Uterus (tissue), 4 donors: ENCODE data around the gene CAPN7. TPM values are rescaled to one million over a fixed set of nuclear protein-coding genes. Genes with fewer than 3 reads are reported as not detected.
A peak's percentile ranks its signal among the peaks of the same experiment; 100 is the strongest.

ENCODE experiments used
- DNase-seq, 2 donors: peaks; one replicate each; pipeline ENCODE4 v3.0.0-alpha.2; 2019 to 2020
- H3K27ac ChIP-seq, 2 donors: fragments of 200-600 bp; sonication (generic); 1 replicate in 1 of 2; 2 replicates in 1 of 2; pipeline ENCODE4 v1.5.1; 2016 to 2018
- H3K27me3 ChIP-seq, 2 donors: fragments of 200-600 bp; sonication (generic); one replicate each; pipeline ENCODE4 v1.5.1; 2018 to 2019; ENCODE audit warnings: control low read depth in 1 of 2
- H3K36me3 ChIP-seq, 2 donors: fragments of 200-600 bp; sonication (generic); one replicate each; pipeline ENCODE4 v1.5.1; 2019; ENCODE audit warnings: control low read depth in 1 of 2
- H3K4me1 ChIP-seq, 2 donors: fragments of 200-600 bp; sonication (generic); one replicate each; pipeline ENCODE4 v1.5.1; 2018 to 2019; ENCODE audit warnings: control low read depth in 1 of 2
- H3K4me3 ChIP-seq, 2 donors: fragments of 200-600 bp; sonication (generic); 1 replicate in 1 of 2; 2 replicates in 1 of 2; pipeline ENCODE4 v1.5.1; 2018 to 2019; ENCODE audit warnings: mild to moderate bottlenecking in 1 of 2
- H3K9me3 ChIP-seq, 2 donors: fragments of 200-600 bp; sonication (generic); one replicate each; pipeline ENCODE4 v1.5.1; 2019; ENCODE audit warnings: control low read depth in 1 of 2
- CTCF ChIP-seq, 4 experiments: fragments of 200-600 bp in 2 of 4; fragments of 450-650 bp in 2 of 4; sonication (generic) in 2 of 4; IDR thresholded peaks; one replicate each; pipeline ENCODE4 v1.5.1; 2016 to 2019; ENCODE audit warnings: antibody characterized with exemption in 4 of 4, mild to moderate bottlenecking in 2 of 4, moderate library complexity in 1 of 4
- POLR2A ChIP-seq, 2 donors: fragments of 450-650 bp; IDR thresholded peaks; one replicate each; pipeline ENCODE4 v1.6.1; 2016; ENCODE audit warnings: antibody characterized with exemption in 2 of 2, mild to moderate bottlenecking in 1 of 2, moderate library complexity in 1 of 2
- intact Hi-C: fragments of 100-400 bp; cut with DNase I; formaldehyde crosslinking; loops from one replicate; pipeline ENCODE4 v1.15.1; 2023; ENCODE audit warnings: low total_unique reads
- total RNA-seq, 4 donors: library from RNA; depleted of rRNA in 3 of 4; stranded (reverse); fragments of >200 nt in 3 of 4; gene quantifications; one replicate each; pipeline versions ENCODE4 v1.1.0 to v1.2.4, GENCODE V29; 2014 to 2023
- donor health status: DM: yes; HTN: yes; CAD: no.

Gene CAPN7
- total RNA-seq, 4 donors from 2014 or later: 39.2 to 89.0 (median 79.8) TPM

GRCh38 chr3:15243822-15244482, 37.9 kb downstream of the CAPN7 start:
- no peaks in the 10 kb centered on the region for H3K27me3 ChIP-seq
- TF ChIP-seq CTCF (IDR thresholded peaks at IDR 0.05): no peak
- TF ChIP-seq POLR2A (IDR thresholded peaks at IDR 0.05): no peak
- H3K27ac ChIP-seq: no peak overlapping the region
- H3K4me3 ChIP-seq: no peak overlapping the region
- intact Hi-C loops: no loop called here
- H3K36me3 ChIP-seq: no peaks in the 10 kb centered on the region
- DNase-seq: no peak
- no peaks in the 10 kb centered on the region for H3K9me3 ChIP-seq
- H3K4me1 ChIP-seq: peaks cover 0 to 2% of the 10 kb centered on the region in 2 donors

GRCh38 chr3:15246186-15246585, 40.1 kb downstream of the CAPN7 start:
- H3K36me3 ChIP-seq: no peaks in the 10 kb centered on the region
- no peaks in the 10 kb centered on the region for H3K4me1 ChIP-seq
- intact Hi-C loops: no loop called here
- H3K27me3 ChIP-seq: no peaks in the 10 kb centered on the region
- no peak for TF ChIP-seq POLR2A (IDR thresholded peaks at IDR 0.05)
- no peak for TF ChIP-seq CTCF (IDR thresholded peaks at IDR 0.05)
- H3K4me3 ChIP-seq: no peak overlapping the region
- no peak overlapping the region for H3K27ac ChIP-seq
- no peaks in the 10 kb centered on the region for H3K9me3 ChIP-seq
- DNase-seq: no peak

- Histone ChIP-seq H3K36me3 (no peaks in the 10 kb centered on the region), H3K27ac (peak overlapping the region in 1 of 2 donors; percentile 30), H3K4me1 (no peaks in the 10 kb centered on the region), H3K9me3 (no peaks in the 10 kb centered on the region), H3K27me3 (no peaks in the 10 kb centered on the region), H3K4me3 (no peak overlapping the region)
- TF ChIP-seq CTCF (IDR thresholded peaks at IDR 0.05) (no peak), POLR2A (IDR thresholded peaks at IDR 0.05) (no peak)
- intact Hi-C loops: no loop called here
- no peak for DNase-seq
Observed at GRCh38 chr3:15253023-15253697, 47.1 kb downstream of the CAPN7 start.

GRCh38 chr3:15255215-15255614, 49.2 kb downstream of the CAPN7 start:
- no peak for DNase-seq
- H3K4me1 ChIP-seq: no peaks in the 10 kb centered on the region
- intact Hi-C loops: no loop called here
- TF ChIP-seq POLR2A (IDR thresholded peaks at IDR 0.05) (no peak), CTCF (IDR thresholded peaks at IDR 0.05) (no peak)
- H3K27me3 ChIP-seq: no peaks in the 10 kb centered on the region
- H3K36me3 ChIP-seq: no peaks in the 10 kb centered on the region
- no peaks in the 10 kb centered on the region for H3K9me3 ChIP-seq
- peak overlapping the region in 1 of 2 donors; percentile 22 for H3K27ac ChIP-seq
- no peak overlapping the region for H3K4me3 ChIP-seq

- H3K27ac ChIP-seq: no peak overlapping the region
- TF ChIP-seq POLR2A (IDR thresholded peaks at IDR 0.05) (no peak), CTCF (IDR thresholded peaks at IDR 0.05) (no peak)
- H3K27me3 ChIP-seq: no peaks in the 10 kb centered on the region
- no peak overlapping the region for H3K4me3 ChIP-seq
- H3K4me1 ChIP-seq: no peaks in the 10 kb centered on the region
- H3K36me3 ChIP-seq: no peaks in the 10 kb centered on the region
- H3K9me3 ChIP-seq: no peaks in the 10 kb centered on the region
- DNase-seq: no peak
- intact Hi-C loops: no loop called here
Observed at GRCh38 chr3:15256861-15257341, 50.9 kb downstream of the CAPN7 start.
